ENCODE measurements around the gene IDUA. TPM values are rescaled to one million over a fixed set of nuclear protein-coding genes. Genes with fewer than 3 reads are reported as not detected.
"Not testable (repeated sequence)": the region's sequence is repeated elsewhere in the genome, so short reads cannot be mapped to it uniquely, and the experiment has no call there.

IDUA gene
- total RNA-seq, 1 donor from 2014 or later, result 25.5 TPM

DNA sequence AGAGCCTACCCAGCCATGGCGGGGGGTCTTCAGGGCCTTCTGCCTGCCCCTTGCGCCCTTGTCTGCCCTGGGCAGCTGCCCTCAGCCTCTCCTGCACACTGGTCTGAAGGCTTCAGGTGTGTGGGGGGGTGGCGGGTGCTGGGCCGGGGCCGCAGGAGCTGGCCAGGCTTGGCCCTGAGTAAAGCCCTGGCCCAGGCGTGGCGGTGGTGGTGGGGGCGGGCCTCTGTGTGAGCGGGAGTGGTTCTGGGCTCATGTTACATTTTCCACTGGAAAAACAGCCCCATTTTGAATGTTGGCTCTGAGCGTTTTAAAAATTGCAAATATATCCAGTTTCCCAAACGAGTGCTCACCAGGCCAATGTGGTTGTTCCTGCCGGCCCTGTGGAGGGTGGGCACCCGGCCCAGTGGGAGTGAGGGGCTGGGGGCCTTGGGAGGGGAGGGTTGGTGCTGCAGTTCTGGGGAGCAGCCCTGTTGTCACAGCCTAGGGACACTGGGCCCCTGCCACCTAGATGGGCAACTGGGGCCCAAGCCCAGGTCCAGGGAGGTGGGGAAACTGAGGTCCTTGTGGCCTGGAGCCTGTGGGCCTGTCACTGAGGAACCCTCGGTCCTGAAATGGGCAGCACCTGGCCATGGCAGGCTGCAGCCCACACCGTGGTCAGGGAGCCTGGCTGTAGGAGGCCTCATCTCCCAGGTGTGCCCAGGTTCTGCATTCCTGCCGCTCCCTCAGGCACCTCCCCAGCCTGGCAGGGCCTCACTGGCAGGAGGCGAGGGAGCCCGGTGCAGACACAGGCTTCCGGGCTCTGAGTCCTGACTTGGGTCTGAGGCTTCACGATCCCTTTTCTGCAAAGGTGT lies 52.9 kb downstream of the IDUA start:
- Mint-ChIP-seq H3K4me3 (ENCODE audit: low read depth) (no peak overlapping the region), H3K4me1 (ENCODE audit: low read depth) (no peaks in the 10 kb centered on the region)
- DNase-seq (ENCODE audit: low spot score), result no peak

DNA sequence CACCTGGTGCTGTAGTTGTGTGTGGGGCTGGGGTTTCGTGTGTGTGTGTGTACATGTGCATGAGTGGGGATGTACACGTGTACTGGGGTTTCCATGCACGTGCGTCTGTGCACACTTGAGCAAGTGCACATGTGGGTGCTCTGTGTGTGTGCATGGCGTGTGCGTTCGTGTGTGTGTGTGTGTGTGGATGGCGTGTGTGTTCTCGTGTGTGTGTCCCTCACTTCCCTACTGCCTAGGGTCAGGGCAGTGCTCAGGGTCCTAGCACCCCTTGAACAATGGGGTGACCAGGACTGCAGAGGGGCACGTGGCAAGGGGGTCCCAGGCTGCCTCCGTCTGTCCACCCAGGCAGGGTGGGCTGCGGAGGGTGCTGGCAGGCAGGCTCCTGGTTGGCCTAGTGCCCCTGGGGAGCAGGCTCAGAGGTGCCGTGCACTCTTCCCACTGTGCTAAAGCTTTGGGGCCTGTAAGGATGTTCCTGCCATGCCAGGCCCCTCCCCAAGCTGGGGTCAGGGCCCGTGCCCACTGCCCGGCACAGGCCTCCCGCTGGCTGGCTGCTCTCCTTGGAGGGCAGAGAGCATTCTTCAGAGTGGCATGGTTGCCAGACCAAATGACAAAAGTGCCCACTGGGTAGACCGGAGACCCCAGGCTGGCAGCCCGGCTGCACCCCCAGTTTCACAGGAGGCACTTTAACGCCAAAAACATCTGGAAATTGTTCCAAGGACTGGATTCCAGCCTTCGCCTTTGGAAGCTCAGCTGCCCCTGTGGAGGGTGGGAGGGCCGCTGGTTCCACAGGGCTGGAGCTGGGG lies 53.7 kb downstream of the IDUA start:
- H3K4me3 Mint-ChIP-seq (ENCODE audit: low read depth), result no peak overlapping the region
- H3K27ac Mint-ChIP-seq, result no peak overlapping the region
- no peaks in the 10 kb centered on the region for H3K4me1 Mint-ChIP-seq (ENCODE audit: low read depth)
- H3K27me3 Mint-ChIP-seq (ENCODE audit: low read depth), result peaks cover 4% of the 10 kb centered on the region
- no peaks in the 10 kb centered on the region for H3K36me3 Mint-ChIP-seq (ENCODE audit: low read depth)
- DNase-seq (ENCODE audit: low spot score), result no peak
- intact Hi-C loops (cut with micrococcal nuclease), result no loop called here
- H3K9me3 Mint-ChIP-seq, result no peaks in the 10 kb centered on the region

More for the DNA sequence above, 52.9 kb downstream of the IDUA start:
- H3K27me3 Mint-ChIP-seq (ENCODE audit: low read depth), result no peaks in the 10 kb centered on the region
- no peaks in the 10 kb centered on the region for H3K36me3 Mint-ChIP-seq (ENCODE audit: low read depth)
- intact Hi-C loops (cut with micrococcal nuclease), result no loop called here
- H3K27ac Mint-ChIP-seq, result no peak overlapping the region
- no peaks in the 10 kb centered on the region for H3K9me3 Mint-ChIP-seq

DNA sequence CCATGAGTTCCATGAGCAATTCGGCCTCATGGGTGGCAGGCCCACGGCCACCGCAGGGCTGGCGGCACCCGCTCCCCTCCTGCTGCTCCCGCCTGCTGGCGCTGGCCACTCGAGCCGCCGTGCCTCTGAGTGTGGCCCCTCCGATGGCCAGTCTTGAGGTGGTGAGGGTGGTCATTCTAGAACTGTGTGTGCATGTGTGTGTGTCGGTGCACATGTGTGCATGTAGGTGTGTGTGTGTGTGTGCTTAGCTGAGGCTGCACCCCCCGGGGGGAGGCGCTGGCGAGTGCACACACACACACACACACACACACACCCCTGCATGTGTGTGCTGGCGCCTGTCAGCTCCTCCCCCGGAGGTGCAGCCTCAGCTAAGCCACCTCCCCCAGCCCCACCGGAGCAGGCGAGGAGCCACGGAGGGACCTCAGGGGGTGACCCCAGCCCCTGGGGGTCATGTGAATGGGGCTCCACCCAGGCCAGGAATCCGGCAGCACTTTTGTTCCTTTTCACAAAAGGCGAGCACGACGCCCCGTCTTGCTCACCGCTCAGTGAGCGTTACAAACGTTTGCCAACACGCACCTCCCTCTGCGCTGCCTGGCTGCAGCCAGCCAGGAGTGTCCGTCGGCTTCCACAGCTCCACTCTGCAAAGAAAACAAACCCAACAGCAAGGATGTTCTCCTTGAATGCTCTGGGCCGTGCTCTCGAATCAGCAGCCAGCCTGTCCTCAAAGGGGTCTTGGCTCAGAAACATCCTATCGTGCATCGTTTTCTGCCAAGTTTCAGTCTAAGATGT lies 54.5 kb downstream of the IDUA start:
- no peak overlapping the region for H3K4me3 Mint-ChIP-seq (ENCODE audit: low read depth)
- intact Hi-C loops (cut with micrococcal nuclease), result no loop called here
- no peak overlapping the region for H3K27ac Mint-ChIP-seq
- H3K27me3 Mint-ChIP-seq (ENCODE audit: low read depth), result peaks cover 6% of the 10 kb centered on the region
- H3K36me3 Mint-ChIP-seq (ENCODE audit: low read depth), result no peaks in the 10 kb centered on the region
- H3K9me3 Mint-ChIP-seq, result no peaks in the 10 kb centered on the region
- H3K4me1 Mint-ChIP-seq (ENCODE audit: low read depth), result no peaks in the 10 kb centered on the region
- DNase-seq (ENCODE audit: low spot score), result no peak

DNA sequence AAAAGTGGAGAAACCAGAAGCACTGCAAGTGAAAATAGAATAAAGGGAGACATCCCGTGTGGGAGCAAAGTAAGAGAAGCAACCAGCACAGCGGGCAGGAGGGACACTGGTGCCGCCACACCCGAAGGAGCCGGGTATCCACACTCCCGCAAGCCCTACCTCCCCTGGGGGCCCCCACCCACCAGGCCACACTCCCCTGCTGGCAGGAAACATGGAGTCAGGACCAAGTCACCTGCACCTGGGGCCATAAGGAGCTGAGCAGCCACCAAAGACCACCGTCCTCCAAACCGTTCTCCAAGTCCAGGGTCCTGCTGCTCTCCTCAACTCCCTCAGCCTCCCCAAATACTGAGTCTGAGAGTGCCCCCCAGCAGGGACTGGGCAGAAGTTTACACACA lies 55.1 kb downstream of the IDUA start:
- intact Hi-C loops (cut with micrococcal nuclease), result no loop called here
- Mint-ChIP-seq H3K27me3 (ENCODE audit: low read depth) (peaks cover 9% of the 10 kb centered on the region), H3K27ac (no peak overlapping the region), H3K4me3 (ENCODE audit: low read depth) (no peak overlapping the region), H3K4me1 (ENCODE audit: low read depth) (no peaks in the 10 kb centered on the region), H3K36me3 (ENCODE audit: low read depth) (no peaks in the 10 kb centered on the region), H3K9me3 (no peaks in the 10 kb centered on the region)
- no peak for DNase-seq (ENCODE audit: low spot score)

DNA sequence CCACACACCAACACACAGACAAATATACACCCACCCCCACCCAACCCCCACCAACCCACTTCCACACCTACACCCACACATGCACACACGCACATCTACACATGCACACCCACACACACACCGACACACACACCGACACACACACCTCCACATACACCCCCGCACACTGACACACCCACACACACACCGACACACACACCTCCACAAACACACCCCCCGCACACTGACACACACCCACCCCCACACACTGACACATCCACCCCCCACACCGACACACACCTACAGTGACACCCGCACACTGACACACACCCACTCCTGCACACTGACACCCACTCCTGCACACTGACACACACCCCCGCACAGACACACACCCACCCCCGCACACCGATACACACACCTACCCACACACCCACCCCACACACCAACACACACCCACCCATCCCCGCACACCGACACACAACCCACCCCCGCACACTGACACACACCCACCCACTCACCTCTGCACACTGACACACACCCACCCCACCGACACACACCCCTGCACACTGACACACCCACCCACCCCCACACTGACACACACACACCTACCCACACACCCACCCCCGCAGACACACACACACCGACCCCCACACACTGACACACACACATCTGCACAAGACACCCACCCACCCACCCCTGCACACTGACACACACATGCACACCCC lies 55.7 kb downstream of the IDUA start:
- no peak overlapping the region for H3K4me3 Mint-ChIP-seq (ENCODE audit: low read depth)
- no peak for DNase-seq (ENCODE audit: low spot score)
- H3K27me3 Mint-ChIP-seq (ENCODE audit: low read depth), result peaks cover 12% of the 10 kb centered on the region
- H3K27ac Mint-ChIP-seq, result no peak overlapping the region
- H3K36me3 Mint-ChIP-seq (ENCODE audit: low read depth), result no peaks in the 10 kb centered on the region
- H3K9me3 Mint-ChIP-seq, result no peaks in the 10 kb centered on the region
- intact Hi-C loops (cut with micrococcal nuclease), result no loop called here
- H3K4me1 Mint-ChIP-seq (ENCODE audit: low read depth), result peaks cover 2% of the 10 kb centered on the region

DNA sequence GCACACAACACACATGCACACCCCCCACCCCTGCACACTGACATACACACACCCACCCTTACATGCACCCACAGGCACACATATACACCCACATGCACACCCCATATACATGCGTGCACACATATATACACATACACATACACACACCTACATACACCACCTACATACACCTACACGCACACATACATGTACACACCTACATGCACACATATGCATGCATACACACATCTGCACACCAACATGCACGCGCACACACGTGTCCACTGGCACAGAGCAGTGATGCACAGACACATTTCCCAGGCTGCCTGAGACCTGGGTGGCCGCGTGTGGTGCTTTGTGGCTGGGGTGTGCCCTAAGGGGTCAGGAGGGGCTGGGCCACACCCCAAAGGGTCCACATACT lies 56.3 kb downstream of the IDUA start:
- no peaks in the 10 kb centered on the region for H3K36me3 Mint-ChIP-seq (ENCODE audit: low read depth)
- intact Hi-C loops (cut with micrococcal nuclease), result no loop called here
- H3K27ac Mint-ChIP-seq, result no peak overlapping the region
- peaks cover 15% of the 10 kb centered on the region for H3K27me3 Mint-ChIP-seq (ENCODE audit: low read depth)
- no peaks in the 10 kb centered on the region for H3K9me3 Mint-ChIP-seq
- no peak overlapping the region for H3K4me3 Mint-ChIP-seq (ENCODE audit: low read depth)
- DNase-seq (ENCODE audit: low spot score), result no peak
- H3K4me1 Mint-ChIP-seq (ENCODE audit: low read depth), result peaks cover 2% of the 10 kb centered on the region

DNA sequence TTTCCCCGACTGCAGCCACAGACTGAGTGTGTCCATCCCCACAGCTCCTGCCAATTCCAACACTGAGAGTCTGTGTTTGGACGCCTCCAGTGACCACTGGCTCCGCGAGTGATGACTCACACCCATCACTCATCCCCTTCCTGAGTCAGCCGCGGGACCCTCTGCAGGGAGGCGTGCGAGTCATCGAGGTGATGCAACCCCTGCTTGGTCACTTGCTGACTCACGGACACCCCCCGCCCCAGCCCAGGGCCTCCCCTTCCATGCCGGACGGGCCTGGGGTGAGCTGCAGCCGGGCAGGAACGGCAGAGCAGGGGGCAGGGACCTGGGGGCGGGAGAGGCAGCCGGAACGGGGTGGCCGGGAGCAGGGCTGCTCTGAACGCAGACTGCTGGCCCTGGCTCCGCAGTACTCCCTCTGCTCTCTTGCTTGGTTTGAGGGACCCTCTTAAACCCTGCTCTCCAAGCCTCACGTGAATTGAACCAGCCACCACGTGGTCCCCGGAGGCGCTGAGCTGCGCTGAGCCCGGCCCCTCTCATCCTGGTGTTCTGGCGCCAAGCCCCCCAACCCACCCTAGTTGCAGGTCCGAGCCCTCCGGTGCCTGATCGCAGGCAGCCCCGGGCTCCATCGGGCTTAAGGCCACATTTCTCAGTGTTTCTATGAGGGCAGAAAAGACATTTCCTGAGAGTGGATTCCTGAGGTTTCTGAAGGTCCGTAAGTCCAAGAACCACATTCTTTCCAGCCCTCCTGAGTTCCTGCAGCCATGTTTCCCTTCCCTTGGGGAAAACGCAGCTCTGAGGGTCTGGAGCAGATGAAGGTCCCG lies 57.0 kb downstream of the IDUA start:
- Mint-ChIP-seq H3K27ac (no peak overlapping the region), H3K4me1 (ENCODE audit: low read depth) (peaks cover 2% of the 10 kb centered on the region), H3K9me3 (no peaks in the 10 kb centered on the region), H3K27me3 (ENCODE audit: low read depth) (peaks cover 15% of the 10 kb centered on the region), H3K4me3 (ENCODE audit: low read depth) (no peak overlapping the region), H3K36me3 (ENCODE audit: low read depth) (no peaks in the 10 kb centered on the region)
- no peak for DNase-seq (ENCODE audit: low spot score)
- intact Hi-C loops (cut with micrococcal nuclease), result no loop called here

DNA sequence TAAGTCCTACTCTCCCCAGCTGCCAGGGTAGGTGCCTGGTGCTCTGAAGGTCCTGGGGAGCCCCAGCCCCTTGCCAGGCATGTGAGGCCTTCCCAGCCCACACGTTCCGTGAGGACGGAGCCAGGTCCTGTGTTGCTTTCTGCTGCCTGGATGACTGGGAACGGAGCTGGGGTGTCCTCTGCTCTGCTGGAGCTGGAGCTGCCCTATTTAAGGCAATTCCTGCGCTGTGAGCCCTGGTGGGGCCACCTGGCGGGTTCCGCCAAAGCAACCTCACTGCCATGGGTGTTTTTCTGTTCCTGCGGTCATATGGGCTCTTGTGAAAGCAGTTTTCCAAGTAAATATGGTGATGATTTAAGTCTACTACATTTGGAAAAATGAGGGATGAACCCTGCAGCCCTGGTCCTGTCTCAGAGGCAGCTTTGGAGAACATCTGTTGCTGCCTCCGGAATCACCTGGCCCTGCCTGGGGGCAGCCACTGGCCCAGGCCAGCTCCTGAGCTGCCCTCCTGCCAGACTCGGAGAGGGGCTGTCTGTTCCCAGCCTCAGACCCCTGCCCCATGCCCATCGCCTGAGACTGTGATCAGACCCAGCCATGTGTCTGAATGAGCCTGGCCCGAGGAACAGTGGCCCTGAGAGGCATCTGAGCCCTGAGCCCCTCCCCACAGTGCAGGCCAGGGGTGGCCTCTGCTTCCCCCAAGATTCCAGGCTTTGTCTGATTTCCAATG lies 57.8 kb downstream of the IDUA start:
- Mint-ChIP-seq H3K4me1 (ENCODE audit: low read depth) (peaks cover 2% of the 10 kb centered on the region), H3K27ac (no peak overlapping the region), H3K4me3 (ENCODE audit: low read depth) (no peak overlapping the region), H3K27me3 (ENCODE audit: low read depth) (peaks cover 15% of the 10 kb centered on the region), H3K36me3 (ENCODE audit: low read depth) (no peaks in the 10 kb centered on the region), H3K9me3 (no peaks in the 10 kb centered on the region)
- intact Hi-C loops (cut with micrococcal nuclease), result no loop called here
- no peak for DNase-seq (ENCODE audit: low spot score)

DNA sequence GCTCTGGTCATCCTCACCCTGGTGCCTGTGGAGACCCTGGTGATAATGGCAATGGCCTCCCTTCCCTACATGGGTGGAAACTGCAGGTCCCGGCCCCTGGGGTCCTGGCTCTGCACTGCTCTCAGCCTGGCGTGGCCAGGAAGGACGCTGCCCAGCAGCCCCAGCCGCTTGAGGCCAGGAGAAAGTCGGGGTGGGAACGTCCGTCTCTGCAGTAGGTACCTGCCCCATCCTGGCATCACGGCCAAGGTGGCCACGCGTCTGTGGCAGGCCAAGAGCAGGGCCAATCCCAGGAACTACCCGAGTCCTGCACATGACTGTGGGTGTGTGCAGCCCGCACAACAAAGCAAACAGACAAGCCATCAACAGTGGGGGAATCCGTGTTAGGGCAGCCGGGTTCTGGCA lies 58.4 kb downstream of the IDUA start:
- H3K9me3 Mint-ChIP-seq, result no peaks in the 10 kb centered on the region
- H3K4me3 Mint-ChIP-seq (ENCODE audit: low read depth), result no peak overlapping the region
- intact Hi-C loops (cut with micrococcal nuclease), result no loop called here
- DNase-seq (ENCODE audit: low spot score), result no peak
- peaks cover 2% of the 10 kb centered on the region for H3K4me1 Mint-ChIP-seq (ENCODE audit: low read depth)
- H3K27me3 Mint-ChIP-seq (ENCODE audit: low read depth), result peaks cover 15% of the 10 kb centered on the region
- H3K36me3 Mint-ChIP-seq (ENCODE audit: low read depth), result no peaks in the 10 kb centered on the region
- H3K27ac Mint-ChIP-seq, result no peak overlapping the region

DNA sequence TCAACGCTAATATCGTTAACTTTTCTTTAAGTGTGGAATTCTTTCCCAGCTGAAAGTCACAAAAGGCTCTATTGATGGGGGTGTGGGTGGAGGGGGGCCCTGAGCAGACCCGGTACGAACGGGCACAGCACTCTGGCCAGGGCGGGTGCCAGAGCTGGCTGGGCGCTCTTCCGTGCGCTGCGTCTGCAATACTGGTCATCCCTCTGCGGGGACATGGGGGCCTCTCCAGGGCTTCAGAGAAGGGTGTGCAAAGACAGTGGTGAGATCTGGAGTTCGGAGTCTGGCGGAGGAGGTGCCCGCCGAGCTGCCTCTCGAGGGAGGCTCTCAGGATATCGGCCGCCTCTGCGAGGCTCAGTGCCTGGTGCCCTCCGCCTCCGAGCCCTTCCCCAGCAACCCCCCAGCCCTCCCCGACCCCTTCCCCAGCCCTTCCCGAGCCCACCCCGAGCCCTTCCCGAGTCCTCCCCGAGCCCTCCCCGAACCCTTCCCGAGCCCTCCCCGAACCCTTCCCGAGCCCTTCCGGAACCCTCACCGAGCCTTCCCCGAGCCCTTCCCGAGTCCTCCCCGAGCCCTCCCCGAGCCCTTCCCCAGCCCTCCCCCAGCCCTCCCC lies 58.9 kb downstream of the IDUA start:
- no peak for DNase-seq (ENCODE audit: low spot score)
- Mint-ChIP-seq H3K4me1 (ENCODE audit: low read depth) (peaks cover 2% of the 10 kb centered on the region), H3K27me3 (ENCODE audit: low read depth) (peaks cover 15% of the 10 kb centered on the region), H3K27ac (no peak overlapping the region), H3K9me3 (no peaks in the 10 kb centered on the region), H3K4me3 (ENCODE audit: low read depth) (no peak overlapping the region), H3K36me3 (ENCODE audit: low read depth) (no peaks in the 10 kb centered on the region)
- intact Hi-C loops (cut with micrococcal nuclease), result no loop called here

DNA sequence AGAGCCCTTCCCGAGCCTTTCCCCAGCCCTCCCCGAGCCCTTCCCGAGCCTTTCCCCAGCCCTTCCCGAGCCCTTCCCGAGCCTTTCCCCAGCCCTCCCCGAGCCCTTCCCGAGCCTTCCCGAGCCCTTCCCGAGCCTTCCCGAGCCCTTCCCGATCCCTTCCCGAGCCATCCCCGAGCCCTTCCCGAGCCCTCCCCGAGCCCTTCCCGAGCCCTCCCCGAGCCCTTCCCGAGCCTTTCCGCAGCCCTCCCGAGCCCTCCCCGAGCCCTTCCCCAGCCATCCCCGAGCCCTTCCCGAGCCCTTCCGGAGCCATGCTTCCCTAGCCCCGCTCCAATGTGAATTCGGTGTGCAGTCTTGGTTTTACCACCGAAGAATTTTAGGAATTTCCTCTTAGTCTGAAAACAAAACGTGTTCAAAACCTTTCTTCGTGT lies 59.8 kb downstream of the IDUA start:
- DNase-seq (ENCODE audit: low spot score); H3K4me1 Mint-ChIP-seq (ENCODE audit: low read depth); H3K9me3 Mint-ChIP-seq; H3K27ac Mint-ChIP-seq; H3K36me3 Mint-ChIP-seq (ENCODE audit: low read depth); intact Hi-C loops (cut with micrococcal nuclease); H3K4me3 Mint-ChIP-seq (ENCODE audit: low read depth): not testable (repeated sequence)
- H3K27me3 Mint-ChIP-seq (ENCODE audit: low read depth), result peaks cover 15% of the 10 kb centered on the region

Measured in activated T-helper 2 cell treated with anti-CD3 and anti-CD28 coated beads, Interferon-gamma antibody, Interleukin-2, Interleukin-4, amounts not matched to agents 10 μg/mL and 5 μg/mL and 100 μg/mL, durations not matched to agents 14 hours and 24 hours and 36 hours (primary cell).